Fibroblast of lung (primary cell): Measurements from ENCODE around the gene PTPN14.

ENCODE experiments used
- EZH2 ChIP-seq: IDR thresholded peaks from 2 replicates; pipeline ENCODE4 v1.5.1; 2012; ENCODE audit warnings: low read length, control low read depth, mild to moderate bottlenecking; ENCODE audit errors: missing control alignments
- TF ChIP-seq, protein P1 (sequence below), 2 donors: IDR thresholded peaks in 1 of 2; conservative IDR thresholded peaks in 1 of 2; 1 replicate in 1 of 2; 2 replicates in 1 of 2; pipeline ENCODE4 v1.5.1; 2011 to 2012; ENCODE audit warnings: low read length in 2 of 2, control low read depth in 1 of 2, inconsistent platforms in 1 of 2, low read depth in 1 of 2, mild to moderate bottlenecking in 1 of 2

DNA sequence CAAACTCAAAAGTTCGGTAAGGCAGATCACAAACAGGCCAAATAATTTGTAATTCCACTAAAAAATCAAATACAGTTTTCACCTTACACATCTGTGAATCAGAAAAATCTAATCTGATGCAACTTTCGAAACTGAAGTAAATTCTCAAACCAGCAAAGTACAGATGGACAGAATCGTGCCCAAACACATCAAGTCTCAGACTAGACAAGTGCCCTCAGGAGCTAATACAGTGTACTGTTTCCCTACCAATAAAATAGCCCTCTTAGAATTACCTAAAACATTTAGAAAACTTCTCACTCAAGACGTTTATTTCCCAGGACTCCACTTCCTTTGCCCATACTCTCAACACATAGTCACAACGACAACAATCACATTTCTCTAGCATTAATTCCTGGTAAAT lies 136.3 kb downstream of the PTPN14 start:
- TF ChIP-seq, protein P1, sequence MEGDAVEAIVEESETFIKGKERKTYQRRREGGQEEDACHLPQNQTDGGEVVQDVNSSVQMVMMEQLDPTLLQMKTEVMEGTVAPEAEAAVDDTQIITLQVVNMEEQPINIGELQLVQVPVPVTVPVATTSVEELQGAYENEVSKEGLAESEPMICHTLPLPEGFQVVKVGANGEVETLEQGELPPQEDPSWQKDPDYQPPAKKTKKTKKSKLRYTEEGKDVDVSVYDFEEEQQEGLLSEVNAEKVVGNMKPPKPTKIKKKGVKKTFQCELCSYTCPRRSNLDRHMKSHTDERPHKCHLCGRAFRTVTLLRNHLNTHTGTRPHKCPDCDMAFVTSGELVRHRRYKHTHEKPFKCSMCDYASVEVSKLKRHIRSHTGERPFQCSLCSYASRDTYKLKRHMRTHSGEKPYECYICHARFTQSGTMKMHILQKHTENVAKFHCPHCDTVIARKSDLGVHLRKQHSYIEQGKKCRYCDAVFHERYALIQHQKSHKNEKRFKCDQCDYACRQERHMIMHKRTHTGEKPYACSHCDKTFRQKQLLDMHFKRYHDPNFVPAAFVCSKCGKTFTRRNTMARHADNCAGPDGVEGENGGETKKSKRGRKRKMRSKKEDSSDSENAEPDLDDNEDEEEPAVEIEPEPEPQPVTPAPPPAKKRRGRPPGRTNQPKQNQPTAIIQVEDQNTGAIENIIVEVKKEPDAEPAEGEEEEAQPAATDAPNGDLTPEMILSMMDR (conservative IDR thresholded peaks at IDR 0.05 in 1 of 2, IDR thresholded peaks at IDR 0.05 in 1 of 2; ENCODE audit: low read depth in 1 of 2, low read length in 2 of 2): no peak
- no peak for TF ChIP-seq EZH2
